ENCODE results near the gene HOXD13.

HOXD13 gene

DNA sequence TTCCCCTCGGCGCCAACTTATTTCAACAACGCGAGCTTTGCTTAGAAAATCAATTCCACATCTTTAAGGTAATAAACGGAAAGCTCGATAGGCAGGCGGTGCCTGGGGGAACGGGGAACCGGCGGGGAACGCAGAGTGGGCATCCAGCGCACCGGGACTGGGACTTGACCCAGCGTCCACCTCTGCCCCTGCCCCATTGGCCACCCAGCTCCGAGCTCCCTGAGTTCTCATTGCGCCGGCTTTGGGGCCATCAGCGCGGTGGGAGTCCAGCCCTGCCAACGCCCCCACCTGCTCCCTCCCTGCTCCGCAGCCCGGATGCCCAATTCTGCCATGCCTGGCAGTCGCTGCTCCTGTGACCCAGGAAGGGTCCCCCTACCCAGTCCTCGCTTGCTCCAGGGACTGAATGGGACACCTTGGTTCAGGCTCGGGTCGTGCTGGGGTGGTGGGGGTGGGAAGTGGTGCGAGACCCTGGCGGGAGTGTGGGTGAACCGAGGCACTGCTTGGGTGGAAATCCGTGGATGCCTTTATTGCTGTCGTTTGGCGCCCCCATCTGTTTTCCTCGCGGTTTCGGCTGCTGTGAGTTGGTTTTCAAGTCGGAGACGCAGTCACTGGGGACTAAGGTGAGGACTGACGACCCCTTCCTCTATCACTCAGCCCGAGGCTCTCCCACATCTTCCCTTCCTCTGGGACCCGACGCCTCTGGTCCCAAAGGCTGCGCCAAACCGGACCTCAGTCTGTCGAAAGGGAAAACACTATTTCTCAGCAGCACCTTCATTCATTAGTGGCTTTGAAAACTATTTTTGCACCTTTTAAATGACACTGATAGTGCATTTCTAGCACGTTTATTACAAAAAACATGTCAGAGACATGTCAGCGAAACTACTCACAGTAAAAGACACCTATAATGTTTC lies 6.4 kb upstream of the HOXD13 start:
- peak overlapping the region; percentile 44; the same call in 1 of the 2 replicates for H3K9ac ChIP-seq (ENCODE audit: low read depth, low read length)

DNA sequence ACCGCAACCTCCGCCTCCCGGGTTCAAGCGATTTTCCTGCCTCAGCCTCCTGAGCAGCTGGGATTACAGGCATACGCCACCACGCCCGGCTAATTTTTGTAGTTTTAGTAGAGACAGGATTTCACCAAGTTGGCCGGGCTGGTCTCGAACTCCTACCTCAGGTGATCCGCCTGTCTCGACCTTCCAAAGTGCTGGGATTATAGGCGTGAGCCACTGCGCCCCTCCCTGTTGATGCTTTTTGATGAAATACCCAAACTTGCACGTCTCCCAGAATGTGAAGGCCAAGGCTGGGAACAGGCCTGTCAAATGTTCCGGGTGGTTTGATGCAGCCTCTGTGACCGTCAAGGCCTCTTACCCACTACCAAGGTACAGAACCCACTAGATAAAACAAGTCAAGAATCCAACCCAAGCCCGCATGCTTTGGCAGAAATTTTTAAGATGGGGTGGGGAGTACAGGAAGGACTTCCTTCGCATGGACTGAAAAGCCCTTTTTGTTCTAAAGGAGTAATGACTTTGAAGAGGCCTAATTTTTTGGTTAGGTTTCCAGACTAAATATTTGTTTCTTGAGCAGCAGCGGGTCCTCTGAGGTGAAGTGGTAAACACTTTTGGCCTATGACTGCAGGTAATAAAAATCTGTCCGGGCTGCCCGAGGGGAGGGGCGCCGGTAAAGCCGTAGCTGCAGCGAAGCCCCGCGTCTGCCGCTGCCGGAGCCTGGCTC lies 5.0 kb upstream of the HOXD13 start:
- Histone ChIP-seq H3K9ac (ENCODE audit: low read depth, low read length) (peak overlapping the region; percentile 43; the same call in 1 of the 2 replicates), H3K36me3 (ENCODE audit: insufficient read depth, low read length) (no peaks in the 10 kb centered on the region), H3K4me1 (ENCODE audit: insufficient read depth, low read length) (no peaks in the 10 kb centered on the region), H3K9me3 (ENCODE audit: control insufficient read depth, insufficient read depth, low read length) (no peaks in the 10 kb centered on the region)

More for the DNA sequence above, 6.4 kb upstream of the HOXD13 start:
- no peaks in the 10 kb centered on the region for H3K9me3 ChIP-seq (ENCODE audit: control insufficient read depth, insufficient read depth, low read length)
- H3K36me3 ChIP-seq (ENCODE audit: insufficient read depth, low read length): no peaks in the 10 kb centered on the region
- no peaks in the 10 kb centered on the region for H3K4me1 ChIP-seq (ENCODE audit: insufficient read depth, low read length)

DNA sequence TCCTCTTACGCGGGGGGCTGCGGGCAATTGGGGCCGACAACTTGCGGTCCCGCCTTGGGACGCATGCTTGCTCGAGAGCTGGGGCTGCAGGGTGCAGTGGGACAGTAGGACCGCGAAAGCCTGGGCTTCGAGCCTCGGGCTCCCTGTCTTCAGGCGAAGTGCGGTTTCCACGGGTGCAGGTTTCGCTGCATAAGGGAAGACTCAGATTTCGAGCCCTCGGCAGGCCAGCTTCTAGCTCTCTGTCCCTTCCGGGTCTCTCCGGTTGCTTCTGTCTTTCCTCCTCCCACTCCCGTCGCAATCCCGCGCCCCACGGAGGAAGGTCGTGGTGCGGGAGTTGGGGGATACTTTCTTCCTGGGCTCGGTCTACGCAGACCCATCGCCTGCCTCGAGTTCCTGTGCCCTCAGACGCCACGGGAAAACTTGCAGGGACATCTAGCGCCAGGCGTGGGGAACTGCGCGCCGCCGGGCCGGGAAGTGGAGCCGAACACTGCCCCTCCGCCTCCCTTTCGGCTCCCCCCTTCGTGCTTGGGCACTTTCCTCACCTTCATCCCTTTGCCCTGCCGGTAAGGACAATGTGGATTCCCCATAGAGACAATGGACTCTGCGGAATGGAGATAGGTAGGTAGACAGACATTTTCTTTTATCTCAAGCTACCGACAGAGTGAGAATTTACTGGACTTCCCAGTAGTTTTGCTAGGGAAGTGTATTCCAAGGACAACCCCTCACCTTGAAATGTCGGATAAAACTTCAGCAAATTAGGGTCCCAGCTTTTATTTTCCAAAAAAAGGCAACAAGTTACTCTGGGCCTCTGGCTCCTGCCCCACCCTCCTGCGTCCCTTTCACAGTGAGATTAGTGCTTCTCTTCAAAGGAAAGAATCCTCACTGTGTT lies 4.2 kb upstream of the HOXD13 start:
- H3K36me3 ChIP-seq (ENCODE audit: insufficient read depth, low read length): no peaks in the 10 kb centered on the region
- peak overlapping the region; percentile 43; the same call in 1 of the 2 replicates for H3K9ac ChIP-seq (ENCODE audit: low read depth, low read length)
- 0 out of 2 replicates have a peak, but pooled peaks cover under 1% of the 10 kb centered on the region for H3K9me3 ChIP-seq (ENCODE audit: control insufficient read depth, insufficient read depth, low read length)
- no peaks in the 10 kb centered on the region for H3K4me1 ChIP-seq (ENCODE audit: insufficient read depth, low read length)

DNA sequence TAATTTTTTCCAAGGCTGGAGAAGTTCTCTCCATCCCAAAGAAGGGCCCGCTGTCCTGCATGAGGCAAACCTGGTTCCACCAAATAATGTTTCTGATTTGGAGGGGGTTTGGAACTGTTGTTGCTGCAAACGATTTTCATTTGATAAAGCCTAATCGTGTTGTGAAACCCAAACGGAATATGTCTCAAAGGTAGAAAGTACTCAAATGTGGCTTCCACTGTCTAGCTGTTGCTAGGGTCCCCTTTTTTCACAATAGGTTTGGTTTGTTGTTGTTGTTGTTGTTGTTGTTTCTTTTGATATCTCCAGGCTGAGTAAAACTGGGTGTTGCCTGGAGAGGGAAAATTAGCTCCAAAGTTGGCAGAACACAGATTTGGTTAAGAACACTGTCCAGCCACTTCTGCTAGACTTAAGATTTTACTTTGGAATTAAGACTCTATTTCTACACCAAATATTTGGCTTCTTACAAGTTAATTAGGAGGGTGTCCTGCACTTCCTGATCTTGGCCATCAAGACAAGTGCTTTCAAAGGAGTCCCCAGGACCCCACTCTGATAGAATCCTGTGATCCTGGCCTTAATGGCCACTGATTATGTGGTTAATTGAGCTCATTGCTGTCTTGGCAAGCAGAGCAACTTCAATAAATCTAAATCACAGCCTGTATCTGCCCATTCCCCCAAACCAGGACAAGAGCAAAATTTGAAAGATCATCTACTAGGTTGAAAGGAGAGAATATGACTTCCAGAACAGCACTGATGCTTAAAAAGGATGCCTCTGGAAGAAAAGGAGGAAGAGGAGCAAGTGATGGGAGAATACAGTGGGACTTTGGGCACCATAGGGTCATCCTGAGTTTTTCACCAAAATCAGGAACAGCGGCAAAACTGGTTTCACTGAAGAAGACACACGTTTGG lies 3.3 kb upstream of the HOXD13 start:
- Histone ChIP-seq H3K9me3 (ENCODE audit: control insufficient read depth, insufficient read depth, low read length) (0 out of 2 replicates have a peak, but pooled peaks cover 4% of the 10 kb centered on the region), H3K9ac (ENCODE audit: low read depth, low read length) (no peak overlapping the region), H3K36me3 (ENCODE audit: insufficient read depth, low read length) (no peaks in the 10 kb centered on the region), H3K4me1 (ENCODE audit: insufficient read depth, low read length) (no peaks in the 10 kb centered on the region)

DNA sequence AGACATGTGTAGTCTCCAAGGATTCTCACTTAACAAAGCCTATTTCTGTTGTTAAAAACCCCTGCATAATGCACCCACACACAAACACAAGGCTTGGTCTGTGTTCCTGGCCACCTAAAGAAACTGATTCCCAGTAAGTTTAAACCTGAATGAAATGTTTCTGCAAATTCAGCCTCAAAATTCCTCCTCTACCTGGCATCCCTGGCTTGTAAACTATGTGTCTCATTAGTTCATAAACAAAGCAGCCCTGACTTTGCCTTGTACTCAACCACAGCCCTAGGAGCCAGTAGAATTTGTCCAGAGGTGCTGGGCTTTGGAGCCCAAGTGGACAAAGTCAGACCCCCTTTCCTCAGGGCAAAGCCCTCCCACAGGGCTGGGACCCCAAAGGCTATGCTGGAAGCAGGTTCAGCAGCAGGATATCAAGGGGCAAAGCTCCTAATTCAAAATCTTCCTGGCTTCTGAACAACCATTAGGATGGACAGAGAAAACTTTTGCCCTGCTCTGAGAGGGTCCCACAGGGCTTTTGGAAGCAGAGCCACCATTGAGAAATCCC lies 2.6 kb upstream of the HOXD13 start:
- H3K36me3 ChIP-seq (ENCODE audit: insufficient read depth, low read length): no peaks in the 10 kb centered on the region
- 0 out of 2 replicates have a peak, but pooled peaks cover 4% of the 10 kb centered on the region for H3K9me3 ChIP-seq (ENCODE audit: control insufficient read depth, insufficient read depth, low read length)
- H3K4me1 ChIP-seq (ENCODE audit: insufficient read depth, low read length): no peaks in the 10 kb centered on the region
- H3K9ac ChIP-seq (ENCODE audit: low read depth, low read length): no peak overlapping the region

DNA sequence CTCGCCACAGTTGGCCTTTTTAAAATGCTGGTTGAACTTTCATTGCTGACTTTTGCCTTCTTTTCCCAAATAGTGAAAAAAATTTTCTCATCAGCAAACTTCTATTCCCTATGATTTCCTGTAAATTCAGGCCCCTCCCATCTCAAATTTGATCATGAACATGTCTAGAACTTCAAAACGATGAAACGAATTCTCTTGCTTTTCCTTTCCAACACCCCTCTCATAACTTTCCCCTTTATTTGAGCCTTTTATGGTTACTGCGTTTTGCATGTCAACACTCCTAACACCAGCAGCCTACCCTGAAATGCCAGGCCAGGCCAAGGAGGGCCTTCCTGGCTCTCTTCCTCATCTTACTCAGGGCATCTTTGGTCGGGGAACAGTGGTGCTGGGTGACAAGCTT lies 1.7 kb upstream of the HOXD13 start:
- Histone ChIP-seq H3K36me3 (ENCODE audit: insufficient read depth, low read length) (no peaks in the 10 kb centered on the region), H3K4me1 (ENCODE audit: insufficient read depth, low read length) (no peaks in the 10 kb centered on the region), H3K9ac (ENCODE audit: low read depth, low read length) (no peak overlapping the region), H3K9me3 (ENCODE audit: control insufficient read depth, insufficient read depth, low read length) (0 out of 2 replicates have a peak, but pooled peaks cover 4% of the 10 kb centered on the region)

DNA sequence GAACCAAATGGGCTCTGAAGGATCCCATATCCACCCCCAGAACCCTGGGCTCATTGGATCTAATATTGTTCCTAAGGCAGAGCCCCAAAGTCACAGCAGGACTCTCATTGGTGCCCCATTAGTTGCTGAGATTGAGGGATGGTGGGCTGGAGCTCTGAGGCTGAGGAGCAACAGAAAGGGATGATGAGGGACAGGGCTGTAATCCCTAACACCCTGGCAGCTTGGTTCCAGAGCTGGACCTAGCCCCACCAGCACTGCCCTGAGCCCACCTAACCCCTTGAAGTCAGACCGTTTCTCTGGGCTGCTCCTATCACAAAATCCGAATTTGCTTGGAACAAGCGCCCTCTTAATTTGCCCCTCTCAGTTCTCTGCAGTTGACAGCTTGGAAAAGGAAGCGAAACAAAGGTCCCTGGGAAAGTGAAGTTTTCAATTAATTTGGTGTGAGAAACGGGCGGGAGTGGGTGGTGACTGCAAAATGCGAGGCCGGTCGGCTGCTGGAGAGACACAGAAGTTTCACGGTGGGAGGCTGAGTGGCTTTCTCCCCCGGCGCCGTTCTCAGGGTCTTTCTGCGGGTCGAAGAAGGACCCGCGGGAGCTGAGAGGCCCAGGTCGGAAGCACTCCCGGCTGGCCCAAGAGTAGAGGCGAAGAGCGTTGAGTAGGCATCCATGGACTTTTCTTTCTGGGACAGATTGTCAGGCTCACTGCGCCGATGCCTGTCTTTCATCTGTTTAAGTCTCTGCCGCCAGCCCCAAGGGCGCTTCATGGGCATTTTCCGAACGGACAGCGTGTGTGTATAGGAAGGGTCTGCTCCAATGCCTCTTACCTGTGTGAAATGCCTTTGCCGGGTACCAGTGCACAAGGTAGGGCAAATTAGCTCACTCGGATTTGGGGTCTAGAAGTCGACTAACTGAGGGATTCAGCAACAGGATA lies 927 bp upstream of the HOXD13 start:
- 0 out of 2 replicates have a peak, but pooled peaks cover 4% of the 10 kb centered on the region for H3K9me3 ChIP-seq (ENCODE audit: control insufficient read depth, insufficient read depth, low read length)
- no peaks in the 10 kb centered on the region for H3K36me3 ChIP-seq (ENCODE audit: insufficient read depth, low read length)
- peaks cover 5% of the 10 kb centered on the region; the same call in 1 of the 2 replicates for H3K4me1 ChIP-seq (ENCODE audit: insufficient read depth, low read length)
- no peak overlapping the region for H3K9ac ChIP-seq (ENCODE audit: low read depth, low read length)

DNA sequence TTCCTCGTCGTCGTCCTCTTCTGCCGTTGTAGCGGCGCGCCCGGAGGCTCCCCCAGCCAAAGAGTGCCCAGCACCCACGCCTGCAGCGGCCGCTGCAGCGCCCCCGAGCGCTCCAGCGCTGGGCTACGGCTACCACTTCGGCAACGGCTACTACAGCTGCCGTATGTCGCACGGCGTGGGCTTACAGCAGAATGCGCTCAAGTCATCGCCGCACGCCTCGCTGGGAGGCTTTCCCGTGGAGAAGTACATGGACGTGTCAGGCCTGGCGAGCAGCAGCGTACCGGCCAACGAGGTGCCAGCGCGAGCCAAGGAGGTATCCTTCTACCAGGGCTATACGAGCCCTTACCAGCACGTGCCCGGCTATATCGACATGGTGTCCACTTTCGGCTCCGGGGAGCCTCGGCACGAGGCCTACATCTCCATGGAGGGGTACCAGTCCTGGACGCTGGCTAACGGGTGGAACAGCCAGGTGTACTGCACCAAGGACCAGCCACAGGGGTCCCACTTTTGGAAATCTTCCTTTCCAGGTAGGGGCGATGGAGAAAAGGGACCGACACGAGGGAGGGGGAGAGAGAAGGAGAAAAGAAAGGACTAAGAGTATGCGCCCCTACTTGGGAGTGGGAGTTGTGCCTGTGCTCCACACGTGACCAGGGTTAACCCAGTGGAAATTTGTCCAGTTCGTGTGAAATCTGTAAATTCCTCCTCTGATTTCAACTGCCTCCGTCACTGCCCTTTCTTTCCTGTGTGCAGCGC lies 800 bp downstream of the HOXD13 start:
- Histone ChIP-seq H3K9ac (ENCODE audit: low read depth, low read length) (peak overlapping the region; percentile 36; the same call in 1 of the 2 replicates), H3K4me1 (ENCODE audit: insufficient read depth, low read length) (peaks cover 9% of the 10 kb centered on the region), H3K9me3 (ENCODE audit: control insufficient read depth, insufficient read depth, low read length) (0 out of 2 replicates have a peak, but pooled peaks cover 4% of the 10 kb centered on the region), H3K36me3 (ENCODE audit: insufficient read depth, low read length) (no peaks in the 10 kb centered on the region)

DNA sequence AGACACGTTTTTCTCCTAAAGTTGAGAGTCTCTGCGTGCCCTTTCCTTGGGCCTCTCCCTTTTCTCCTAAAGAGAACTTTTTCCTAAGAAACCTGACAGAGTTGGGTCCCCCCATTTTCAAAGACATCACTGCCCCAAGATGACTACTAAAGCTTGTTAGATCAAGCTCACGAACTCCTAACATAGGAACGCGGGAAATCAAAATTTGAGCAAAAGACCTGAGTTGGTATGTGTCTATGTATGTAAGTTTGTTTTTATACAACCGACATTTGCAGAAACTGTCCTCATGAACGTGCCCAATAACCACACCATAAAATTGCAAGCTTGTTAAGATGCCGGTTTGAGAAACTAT lies 1.4 kb downstream of the HOXD13 start:
- Histone ChIP-seq H3K9ac (ENCODE audit: low read depth, low read length) (no peak overlapping the region), H3K4me1 (ENCODE audit: insufficient read depth, low read length) (peaks cover 9% of the 10 kb centered on the region), H3K36me3 (ENCODE audit: insufficient read depth, low read length) (no peaks in the 10 kb centered on the region), H3K9me3 (ENCODE audit: control insufficient read depth, insufficient read depth, low read length) (0 out of 2 replicates have a peak, but pooled peaks cover 4% of the 10 kb centered on the region)

DNA sequence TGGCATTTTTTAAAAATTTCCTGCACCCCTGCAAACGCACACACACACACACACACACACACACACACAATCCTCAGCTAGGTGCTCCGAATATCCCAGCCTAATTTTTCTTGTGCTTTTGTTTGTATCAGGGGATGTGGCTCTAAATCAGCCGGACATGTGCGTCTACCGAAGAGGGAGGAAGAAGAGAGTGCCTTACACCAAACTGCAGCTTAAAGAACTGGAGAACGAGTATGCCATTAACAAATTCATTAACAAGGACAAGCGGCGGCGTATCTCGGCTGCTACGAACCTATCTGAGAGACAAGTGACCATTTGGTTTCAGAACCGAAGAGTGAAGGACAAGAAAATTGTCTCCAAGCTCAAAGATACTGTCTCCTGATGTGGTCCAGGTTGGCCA lies 1.8 kb downstream of the HOXD13 start:
- Histone ChIP-seq H3K4me1 (ENCODE audit: insufficient read depth, low read length) (peaks cover 9% of the 10 kb centered on the region), H3K36me3 (ENCODE audit: insufficient read depth, low read length) (no peaks in the 10 kb centered on the region), H3K9me3 (ENCODE audit: control insufficient read depth, insufficient read depth, low read length) (0 out of 2 replicates have a peak, but pooled peaks cover 4% of the 10 kb centered on the region), H3K9ac (ENCODE audit: low read depth, low read length) (no peak overlapping the region)

DNA sequence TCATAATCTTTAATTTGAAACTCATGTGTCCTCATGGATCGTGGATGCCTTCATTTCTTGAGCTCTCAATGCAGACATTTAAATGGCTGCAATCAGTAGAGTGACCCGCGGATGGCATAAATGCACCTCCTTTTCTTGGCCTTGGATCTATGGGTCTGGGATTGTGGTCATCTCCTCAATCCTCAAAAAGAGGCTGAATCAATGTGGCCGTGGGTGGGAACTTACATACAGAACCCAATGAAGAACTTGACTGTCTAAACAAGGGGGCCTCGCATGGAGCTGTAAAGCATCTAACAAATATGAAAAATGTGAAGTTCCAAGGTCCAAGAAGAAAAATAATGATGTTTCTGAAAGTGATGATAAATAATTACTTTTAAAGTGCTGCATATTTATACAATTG lies 2.9 kb downstream of the HOXD13 start:
- Histone ChIP-seq H3K9me3 (ENCODE audit: control insufficient read depth, insufficient read depth, low read length) (0 out of 2 replicates have a peak, but pooled peaks cover 4% of the 10 kb centered on the region), H3K4me1 (ENCODE audit: insufficient read depth, low read length) (peaks cover 9% of the 10 kb centered on the region), H3K36me3 (ENCODE audit: insufficient read depth, low read length) (no peaks in the 10 kb centered on the region), H3K9ac (ENCODE audit: low read depth, low read length) (no peak overlapping the region)
